Fibroblast of skin of left biceps (primary cell): Measurements from ENCODE around the gene SPEG.

Experiments
- DNase-seq, 2 experiments: peaks; one replicate each; pipeline ENCODE4 v3.0.0-alpha.2; 2013; ENCODE audit warnings: low read depth in 2 of 2

Gene SPEG

DNA sequence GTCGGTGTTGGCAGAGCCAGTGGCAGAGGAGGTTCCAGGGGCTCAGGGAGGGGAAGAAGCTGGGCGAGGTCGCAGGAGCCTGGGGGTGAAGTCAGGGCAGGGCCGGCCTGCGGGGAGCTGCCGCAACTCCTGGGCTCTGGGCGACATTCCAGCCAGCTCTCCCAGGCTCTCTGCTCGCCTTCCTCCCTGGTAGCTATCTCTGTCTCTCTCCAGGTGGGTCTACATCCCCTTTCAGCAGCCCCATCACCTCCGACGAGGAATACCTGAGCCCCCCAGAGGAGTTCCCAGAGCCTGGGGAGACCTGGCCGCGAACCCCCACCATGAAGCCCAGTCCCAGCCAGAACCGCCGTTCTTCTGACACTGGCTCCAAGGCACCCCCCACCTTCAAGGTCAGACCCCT lies 27.0 kb downstream of the SPEG start:
- DNase-seq = no peak

DNA sequence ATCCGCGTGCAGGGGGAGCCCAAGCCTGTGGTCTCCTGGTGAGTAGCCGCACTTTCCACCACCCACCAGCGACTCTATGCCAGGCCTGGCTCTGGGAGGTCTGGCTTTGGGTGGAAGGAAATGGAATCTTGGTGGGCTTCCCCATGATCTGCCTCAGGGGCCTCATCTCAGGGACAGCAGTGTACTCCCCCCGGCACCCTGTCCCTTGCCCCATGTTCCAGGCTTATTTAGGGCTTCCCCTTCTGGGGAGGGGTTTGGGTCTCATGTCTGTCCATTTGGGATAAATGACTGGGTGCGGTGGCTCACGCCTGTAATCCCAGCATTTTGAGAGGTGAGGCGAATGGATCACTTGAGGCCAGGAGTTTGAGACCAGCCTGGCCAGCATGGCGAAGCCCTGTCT lies 27.7 kb downstream of the SPEG start:
- no peak for DNase-seq

DNA sequence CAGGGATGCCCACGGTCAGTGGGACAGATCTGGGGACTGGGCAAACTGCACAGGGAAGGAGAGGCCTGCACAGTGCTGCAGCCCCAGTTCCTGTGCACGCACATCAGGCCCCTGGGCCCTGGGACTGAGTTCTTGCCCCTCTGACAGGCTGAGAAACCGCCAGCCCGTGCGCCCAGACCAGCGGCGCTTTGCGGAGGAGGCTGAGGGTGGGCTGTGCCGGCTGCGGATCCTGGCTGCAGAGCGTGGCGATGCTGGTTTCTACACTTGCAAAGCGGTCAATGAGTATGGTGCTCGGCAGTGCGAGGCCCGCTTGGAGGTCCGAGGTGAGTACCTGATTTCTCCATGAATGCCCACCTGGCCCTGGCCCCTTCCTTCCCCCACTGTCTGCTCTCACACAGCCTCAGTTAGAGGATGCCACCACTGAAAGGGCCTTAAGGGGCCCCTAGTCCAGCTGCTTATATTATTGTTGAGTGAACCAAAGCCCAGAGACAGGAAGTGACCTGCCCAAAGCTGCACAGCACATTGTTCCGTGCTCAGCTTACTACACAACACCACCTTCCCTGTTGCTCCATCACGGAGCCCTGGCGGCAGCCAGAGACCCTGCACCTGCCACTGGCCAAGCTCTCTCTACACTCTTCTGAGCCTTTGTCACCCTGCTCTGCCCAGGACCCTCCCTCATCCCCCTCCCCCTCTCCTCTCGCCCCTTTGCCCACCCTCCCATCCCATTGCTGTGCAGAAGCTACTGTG lies 29.8 kb downstream of the SPEG start:
- DNase-seq = no peak

DNA sequence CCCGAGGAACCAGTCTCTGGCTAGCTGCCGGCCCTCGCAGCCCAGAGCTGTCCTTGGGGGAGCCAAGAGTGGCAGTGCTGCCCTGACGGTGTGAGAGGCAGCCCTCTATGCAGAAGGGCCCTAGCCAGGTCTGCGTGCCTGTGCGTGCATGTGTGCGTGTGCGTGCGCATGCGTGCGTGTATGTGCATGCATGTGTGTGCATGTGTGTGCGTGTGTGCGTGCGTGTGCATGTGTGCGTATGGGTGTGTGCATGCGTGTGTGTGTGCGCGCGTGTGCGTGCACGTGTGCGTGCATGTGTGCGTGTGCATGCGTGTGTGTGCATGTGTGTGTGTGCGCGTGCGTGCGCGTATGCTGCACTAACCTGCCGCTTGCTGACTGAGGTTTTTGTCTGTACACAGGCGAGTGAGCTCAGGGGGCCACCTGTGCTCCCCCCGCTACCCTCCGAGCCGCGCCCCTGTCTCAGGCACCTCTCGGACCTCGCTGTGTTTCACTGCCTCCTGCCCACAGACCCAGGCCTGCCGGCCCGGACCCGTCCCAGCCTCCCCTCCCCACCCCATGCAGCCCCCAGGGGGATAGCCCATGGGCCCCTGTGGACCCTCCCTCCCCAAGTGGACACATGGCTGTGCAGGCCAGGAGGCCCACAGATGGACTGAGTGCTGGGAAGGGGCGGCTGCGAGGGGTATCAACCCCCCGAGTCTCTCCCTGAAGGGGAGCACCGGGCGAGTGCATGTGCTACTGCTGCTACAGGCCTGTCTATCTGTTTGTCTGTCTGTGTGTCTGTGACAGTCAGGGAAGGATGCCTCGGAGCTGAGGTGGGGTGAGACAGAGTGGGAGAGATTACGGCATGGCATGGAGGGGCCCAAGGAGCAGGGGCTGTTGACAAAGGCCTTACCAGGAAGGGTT lies 31.3 kb downstream of the SPEG start:
- DNase-seq = no peak

DNA sequence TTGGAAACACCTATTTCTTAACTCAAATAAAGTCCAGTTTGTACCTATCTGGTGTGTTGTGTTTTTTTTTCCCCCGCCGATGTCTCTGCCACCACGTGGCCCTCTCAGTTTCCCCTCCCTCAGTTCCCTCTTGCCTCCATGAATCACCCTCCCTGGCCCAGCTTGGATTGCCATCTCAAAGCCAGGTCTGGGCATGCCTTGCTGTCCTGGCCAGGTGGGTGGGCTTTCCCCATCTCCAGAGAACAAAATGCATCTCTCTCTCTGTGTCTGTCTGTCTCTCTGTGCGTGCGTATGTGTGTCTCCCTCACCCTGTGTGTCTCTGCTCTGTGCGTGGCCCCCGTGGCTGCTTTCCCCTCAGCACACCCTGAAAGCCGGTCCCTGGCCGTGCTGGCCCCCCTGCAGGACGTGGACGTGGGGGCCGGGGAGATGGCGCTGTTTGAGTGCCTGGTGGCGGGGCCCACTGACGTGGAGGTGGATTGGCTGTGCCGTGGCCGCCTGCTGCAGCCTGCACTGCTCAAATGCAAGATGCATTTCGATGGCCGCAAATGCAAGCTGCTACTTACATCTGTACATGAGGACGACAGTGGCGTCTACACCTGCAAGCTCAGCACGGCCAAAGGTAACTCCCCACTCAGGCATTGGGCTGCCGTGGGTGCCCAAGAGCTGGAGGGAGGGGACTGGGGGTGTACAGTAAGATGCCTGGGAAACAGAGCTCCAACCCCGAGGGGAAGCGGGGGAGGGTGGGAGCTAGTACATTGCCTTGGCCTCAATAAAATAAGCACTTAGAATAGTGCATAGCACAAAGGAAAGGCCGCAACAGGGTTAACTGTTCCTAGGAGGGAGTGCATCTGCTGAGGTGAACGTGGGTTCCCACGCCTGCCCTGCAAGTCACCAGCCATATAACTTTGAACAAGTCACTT lies 32.4 kb downstream of the SPEG start:
- DNase-seq = no peak

DNA sequence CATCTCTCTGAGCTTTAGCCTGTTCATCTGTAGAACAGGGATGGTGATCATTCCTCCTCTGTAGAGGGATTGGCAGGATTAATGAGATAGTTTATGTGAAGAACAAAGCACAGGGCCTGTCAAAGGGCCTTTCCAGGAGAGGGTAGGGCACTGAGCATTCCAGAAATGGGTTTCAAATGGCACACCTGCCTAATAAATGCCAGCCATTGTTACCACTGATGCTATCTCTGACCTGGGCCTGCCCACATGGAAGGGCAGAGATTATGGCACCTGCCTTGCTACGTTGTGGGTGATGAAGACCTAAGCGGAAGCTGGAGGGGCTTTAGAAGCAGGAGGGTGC lies 33.1 kb downstream of the SPEG start:
- no peak for DNase-seq

DNA sequence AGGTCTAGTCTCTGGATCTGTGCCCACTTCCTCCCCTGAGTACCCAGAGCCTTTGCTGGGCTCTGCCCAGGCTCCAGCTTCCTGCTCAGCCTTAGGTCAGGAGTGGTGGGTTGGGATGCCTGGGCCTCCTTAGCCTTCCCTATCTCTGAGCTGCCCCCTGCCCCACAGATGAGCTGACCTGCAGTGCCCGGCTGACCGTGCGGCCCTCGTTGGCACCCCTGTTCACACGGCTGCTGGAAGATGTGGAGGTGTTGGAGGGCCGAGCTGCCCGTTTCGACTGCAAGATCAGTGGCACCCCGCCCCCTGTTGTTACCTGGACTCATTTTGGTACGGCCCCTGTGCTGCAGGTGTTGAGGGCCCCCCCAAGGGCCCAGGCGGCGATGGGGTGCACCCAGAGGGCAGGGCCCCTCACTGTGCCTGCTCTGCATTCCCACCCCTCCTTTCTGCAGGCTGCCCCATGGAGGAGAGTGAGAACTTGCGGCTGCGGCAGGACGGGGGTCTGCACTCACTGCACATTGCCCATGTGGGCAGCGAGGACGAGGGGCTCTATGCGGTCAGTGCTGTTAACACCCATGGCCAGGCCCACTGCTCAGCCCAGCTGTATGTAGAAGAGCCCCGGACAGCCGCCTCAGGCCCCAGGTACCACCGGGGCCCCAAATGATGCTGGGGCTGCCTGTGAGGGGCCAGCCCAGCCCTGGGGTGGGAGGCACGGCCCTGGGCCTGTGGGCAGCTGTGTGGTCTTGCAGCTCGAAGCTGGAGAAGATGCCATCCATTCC lies 34.0 kb downstream of the SPEG start:
- DNase-seq = no peak

DNA sequence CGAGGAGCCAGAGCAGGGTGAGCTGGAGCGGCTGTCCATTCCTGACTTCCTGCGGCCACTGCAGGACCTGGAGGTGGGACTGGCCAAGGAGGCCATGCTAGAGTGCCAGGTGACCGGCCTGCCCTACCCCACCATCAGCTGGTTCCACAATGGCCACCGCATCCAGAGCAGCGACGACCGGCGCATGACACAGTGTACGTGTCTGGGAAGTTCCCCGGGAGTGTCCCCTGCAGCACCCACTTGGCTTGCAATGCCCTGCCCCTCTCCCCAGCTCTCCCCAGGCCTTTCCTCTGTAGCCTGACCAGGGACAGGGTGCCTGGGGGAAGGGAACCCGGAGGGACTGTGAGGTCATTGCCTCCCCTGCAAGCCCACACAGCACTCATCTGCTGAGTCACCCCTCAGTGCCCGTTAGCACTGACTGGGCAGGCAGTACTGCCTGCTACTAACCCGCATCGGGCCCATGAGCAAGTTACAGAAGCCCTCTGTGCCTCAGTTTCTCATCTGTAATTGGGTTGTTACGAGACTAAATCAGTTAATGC lies 34.6 kb downstream of the SPEG start:
- no peak for DNase-seq

DNA sequence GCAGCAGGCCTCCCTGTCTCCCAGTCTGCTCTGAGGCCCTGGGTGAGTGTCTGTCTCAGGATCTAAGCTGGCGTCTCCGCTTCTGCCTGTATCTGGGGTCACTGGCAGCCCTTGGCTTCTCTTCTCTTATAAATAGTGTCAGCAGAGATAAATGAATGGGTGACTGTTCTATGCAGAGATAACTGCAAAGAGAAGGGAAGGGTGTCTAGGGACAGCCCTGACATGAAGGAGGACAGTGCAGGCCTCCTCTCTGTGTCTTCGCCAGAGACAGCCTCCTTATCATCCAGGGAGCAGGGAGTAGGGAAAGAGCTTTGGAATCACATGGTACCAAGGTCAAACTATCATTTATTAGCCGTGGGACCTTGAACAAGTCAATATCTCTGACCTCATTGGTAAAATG lies 35.8 kb downstream of the SPEG start:
- no peak for DNase-seq

DNA sequence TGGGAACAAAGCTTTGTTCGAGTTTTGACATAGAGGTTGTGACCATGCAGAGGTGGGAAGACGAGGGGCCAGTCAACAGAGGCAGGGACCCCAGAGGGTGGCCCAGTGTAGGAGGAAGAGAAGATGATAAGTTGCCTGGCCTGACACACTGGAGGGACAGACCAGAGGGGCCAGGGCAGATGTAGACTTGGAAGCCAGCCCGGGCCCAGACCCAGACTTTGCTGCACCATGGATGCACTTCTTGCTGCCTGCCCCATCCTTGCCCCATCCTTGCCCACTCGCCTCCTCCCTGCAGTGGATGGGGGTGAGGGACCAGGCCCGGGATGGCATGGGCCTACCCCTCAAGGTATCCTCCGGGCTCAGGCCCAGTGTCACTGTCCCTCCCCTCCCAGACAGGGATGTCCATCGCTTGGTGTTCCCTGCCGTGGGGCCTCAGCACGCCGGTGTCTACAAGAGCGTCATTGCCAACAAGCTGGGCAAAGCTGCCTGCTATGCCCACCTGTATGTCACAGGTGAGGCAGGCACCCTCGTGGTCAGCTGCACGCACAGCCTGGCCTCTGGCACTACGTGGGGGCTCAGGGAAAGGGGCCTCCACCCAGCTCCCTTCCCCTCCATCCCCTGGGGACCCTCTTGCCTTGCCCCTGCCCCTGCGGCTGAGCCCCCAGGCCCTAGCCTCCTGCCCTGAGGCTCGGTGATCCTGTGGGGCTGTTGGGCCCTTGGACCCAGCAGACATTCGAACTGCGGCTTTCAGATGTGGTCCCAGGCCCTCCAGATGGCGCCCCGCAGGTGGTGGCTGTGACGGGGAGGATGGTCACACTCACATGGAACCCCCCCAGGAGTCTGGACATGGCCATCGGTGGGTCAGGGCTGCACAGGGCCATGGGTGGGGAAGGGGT lies 37.1 kb downstream of the SPEG start:
- DNase-seq = no peak

DNA sequence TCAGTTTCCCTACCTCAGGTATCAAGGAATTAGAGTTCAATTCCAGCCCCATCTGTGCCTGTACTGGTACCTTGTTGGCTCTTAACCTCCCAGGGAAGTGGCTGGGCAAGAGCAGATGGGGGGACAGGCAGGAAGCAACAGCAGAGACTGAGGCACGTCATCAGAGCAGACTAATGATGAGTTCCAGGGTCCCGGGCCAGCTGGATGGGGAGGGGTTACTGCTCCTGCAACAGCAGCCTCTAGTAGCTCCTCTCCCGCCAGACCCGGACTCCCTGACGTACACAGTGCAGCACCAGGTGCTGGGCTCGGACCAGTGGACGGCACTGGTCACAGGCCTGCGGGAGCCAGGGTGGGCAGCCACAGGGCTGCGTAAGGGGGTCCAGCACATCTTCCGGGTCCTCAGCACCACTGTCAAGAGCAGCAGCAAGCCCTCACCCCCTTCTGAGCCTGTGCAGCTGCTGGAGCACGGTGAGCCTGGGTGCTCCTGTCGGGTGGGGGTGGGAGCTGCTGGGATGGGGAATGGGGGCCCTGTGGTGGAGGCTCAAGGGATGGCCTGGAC lies 38.1 kb downstream of the SPEG start:
- DNase-seq = no peak

DNA sequence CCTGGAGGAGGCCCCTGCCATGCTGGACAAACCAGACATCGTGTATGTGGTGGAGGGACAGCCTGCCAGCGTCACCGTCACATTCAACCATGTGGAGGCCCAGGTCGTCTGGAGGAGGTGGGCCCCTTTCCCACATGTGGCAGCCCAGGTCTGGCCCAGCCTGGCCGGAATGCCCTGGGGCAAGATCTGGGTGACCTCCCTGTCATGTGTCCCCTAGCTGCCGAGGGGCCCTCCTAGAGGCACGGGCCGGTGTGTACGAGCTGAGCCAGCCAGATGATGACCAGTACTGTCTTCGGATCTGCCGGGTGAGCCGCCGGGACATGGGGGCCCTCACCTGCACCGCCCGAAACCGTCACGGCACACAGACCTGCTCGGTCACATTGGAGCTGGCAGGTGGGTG lies 38.9 kb downstream of the SPEG start:
- no peak for DNase-seq

DNA sequence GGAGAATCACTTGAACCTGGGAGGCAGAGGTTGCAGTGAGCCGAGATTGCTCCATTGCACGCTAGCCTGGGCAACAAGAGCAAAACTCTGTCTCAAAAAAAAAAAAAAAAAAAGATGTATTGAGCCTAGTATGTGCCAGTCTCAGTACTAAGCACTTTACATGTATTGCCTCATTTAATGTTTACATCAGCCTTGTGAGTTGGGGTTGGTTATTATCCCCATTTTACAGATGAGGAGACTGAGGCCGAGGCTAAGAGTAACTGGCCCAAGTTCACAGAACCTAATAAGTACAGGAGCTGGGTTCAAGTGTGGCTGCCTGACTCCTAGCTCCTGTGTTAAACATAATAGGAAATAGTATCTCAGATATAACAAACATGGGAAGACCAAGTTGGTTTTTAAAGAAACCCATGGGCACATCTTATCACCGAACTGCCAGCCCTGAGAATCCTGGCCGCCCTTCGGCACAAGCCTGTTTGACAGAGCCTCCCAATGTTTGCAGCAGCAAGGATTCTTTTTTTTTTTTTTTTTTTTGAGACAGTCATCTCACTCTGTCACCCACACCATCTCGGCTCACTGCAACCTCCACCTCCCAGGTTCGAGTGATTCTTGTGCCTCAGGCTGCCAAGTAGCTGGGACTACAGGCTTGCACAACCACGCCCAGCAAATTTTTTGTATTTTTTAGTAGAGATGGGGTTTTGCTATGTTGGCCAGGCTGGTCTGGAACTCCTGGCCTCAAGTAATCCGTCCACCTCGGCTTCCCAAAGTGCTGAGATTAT lies 39.8 kb downstream of the SPEG start:
- no peak for DNase-seq

DNA sequence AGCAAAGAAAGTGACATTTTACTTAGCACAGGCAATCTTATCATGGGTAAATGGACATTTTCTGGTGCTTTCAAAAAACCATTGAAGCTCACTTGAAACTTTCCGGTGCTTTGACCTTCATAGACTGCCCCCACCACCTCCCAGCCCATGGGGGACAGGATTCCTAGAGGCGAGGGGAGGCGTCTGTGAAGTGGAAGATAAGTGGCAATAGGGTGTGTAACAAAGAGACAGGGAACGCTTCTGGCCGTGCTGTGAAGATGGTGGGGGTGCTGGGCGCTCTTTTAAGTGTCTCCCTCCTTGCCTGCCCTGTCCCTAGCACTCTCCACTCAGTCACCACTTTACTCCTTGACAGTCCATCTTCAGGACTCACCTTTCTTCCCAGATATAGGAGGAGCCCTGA lies 40.6 kb downstream of the SPEG start:
- DNase-seq = no peak

DNA sequence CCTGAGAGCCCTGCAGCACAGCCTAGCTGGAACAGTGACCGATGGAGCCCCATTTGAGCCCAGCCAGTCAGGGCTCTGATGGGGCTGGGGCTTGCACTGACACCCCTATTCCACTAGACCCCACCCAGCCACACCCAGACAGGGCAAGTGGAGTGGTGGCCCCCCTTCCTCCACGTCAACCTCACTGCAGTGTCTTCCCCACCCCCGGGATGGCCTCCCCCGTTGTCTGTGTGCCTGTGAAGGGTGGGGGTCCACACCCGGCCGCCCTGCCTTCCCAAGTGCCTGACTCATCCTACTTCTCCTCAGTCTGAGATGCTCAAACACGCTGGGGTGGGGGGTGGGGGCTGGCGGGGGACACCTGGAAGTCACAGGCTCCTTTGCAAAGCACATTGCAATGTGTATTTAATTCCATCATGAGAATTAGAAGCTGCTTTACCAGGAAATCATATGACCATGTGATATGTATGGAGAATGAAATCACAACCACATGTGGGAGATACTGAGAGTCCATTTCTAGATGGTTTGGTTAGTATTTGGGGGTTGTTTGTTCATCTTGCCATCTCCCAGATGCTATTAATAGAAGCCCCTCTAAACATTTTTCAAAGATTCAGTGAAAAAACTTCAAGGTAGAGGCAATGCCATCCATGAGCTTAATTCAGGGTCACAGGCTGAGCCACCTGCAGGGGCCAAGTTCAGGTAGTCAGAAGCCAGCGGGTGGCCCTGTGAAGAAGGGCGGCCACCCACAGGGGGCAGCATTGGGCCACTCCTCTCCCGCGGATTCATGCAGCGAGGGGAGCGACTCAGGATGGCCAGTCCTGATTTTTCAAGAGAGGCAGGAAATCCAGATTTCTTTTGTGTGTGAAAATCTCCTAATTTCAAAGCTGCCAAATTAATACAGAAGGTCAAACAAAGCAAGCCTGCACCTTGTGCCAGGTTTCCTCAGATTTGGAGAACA lies 41.3 kb downstream of the SPEG start:
- DNase-seq = peak; percentile 61 to 65

DNA sequence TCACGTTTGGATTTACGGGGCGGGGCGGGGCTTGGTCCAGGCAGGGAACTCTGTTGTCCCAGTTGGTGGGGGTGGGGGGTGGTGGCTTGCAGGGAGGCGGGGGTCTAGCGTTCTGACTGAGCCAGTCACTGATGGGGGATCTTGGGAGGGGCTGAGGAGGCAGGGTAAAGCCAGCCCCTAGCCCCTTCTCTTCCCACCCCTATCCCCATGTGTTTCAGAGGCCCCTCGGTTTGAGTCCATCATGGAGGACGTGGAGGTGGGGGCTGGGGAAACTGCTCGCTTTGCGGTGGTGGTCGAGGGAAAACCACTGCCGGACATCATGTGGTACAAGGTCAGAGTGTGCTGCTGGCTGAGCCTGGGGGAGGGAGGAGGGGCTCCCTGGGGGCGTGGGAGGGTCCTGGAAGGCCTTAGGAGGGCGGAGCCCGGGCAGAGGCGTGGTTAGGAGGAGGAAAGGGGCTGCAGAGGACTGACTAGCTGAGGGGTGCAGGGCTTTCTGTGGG lies 42.1 kb downstream of the SPEG start:
- DNase-seq = no peak

DNA sequence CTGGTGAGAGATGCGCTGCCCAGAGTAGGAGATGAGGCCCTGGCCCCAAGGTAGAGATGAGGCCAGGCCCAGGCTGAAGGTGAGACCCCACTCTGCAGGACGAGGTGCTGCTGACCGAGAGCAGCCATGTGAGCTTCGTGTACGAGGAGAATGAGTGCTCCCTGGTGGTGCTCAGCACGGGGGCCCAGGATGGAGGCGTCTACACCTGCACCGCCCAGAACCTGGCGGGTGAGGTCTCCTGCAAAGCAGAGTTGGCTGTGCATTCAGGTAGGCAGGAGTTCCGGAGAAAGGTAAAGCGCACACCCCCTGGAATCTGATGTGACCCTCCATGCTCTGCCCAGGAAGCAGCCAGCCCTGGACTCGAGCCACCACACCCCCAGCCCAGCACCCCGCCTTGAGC lies 42.5 kb downstream of the SPEG start:
- DNase-seq = no peak

DNA sequence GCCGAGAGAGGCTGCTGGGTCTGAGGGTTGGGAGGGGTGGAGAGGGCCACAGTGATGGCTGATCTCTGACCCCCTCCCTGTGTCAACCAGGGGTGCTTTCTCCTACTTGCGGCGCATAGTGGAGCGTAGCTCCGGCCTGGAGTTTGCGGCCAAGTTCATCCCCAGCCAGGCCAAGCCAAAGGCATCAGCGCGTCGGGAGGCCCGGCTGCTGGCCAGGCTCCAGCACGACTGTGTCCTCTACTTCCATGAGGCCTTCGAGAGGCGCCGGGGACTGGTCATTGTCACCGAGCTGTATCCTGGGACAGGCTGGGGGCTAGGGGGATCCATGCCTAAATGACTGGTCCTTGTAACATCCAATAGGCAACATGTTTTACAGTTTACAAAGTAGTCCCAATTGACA lies 43.2 kb downstream of the SPEG start:
- no peak for DNase-seq
